HCT116 (cell line): ENCODE data around the gene DPRX. TPM values are rescaled to one million over a fixed set of nuclear protein-coding genes. Genes with fewer than 3 reads are reported as not detected.

Experiments used
- ATAC-seq: fragments of 200-7000 bp; cut with Tn5 transposase; 2 replicates; pipeline ENCODE4 v1.9.1; 2020; ENCODE audit warnings: mild to moderate bottlenecking, moderate library complexity
- BruUV-seq: library from RNA; stranded (reverse); fragments of 400-500 nt; replicated peaks from 2 replicates; lab custom pipeline; 2021; lab: Mats Ljungman, UMichigan
- CTCF ChIA-PET: fragments of 300-600 bp; sonication (Branson Sonifier 250); formaldehyde crosslinking; loops from one replicate; lab custom pipeline; 2021; ENCODE audit warnings: antibody characterized with exemption; lab: Charles Lee
- POLR2A ChIA-PET: fragments of 300-600, 350-600 bp; sonication (Branson Sonifier 250); formaldehyde crosslinking; loops from one replicate; lab custom pipeline; 2021; ENCODE audit warnings: antibody characterized with exemption; lab: Charles Lee
- RAD21 ChIA-PET, 2 experiments: fragments of 300-600 bp; sonication (Branson Sonifier 250); formaldehyde crosslinking; loops; one replicate each; lab custom pipeline; 2023; ENCODE audit warnings: low total read pairs in 2 of 2; ENCODE audit not compliant: uncharacterized antibody in 2 of 2, unreplicated experiment in 2 of 2, low non-redundant PET in 1 of 2; lab: Charles Lee
- DNase-seq: peaks from one replicate; pipeline ENCODE4 v3.0.0-alpha.2; 2010; ENCODE audit warnings: low read depth, low spot score
- H2AFZ ChIP-seq: fragments of 200-600 bp; shearing (Covaris generic), sonication (generic); 2 replicates; pipeline ENCODE4 v1.6.1; 2017; ENCODE audit warnings: low read depth, mixed run types, mixed read lengths, antibody characterized with exemption, low read length; ENCODE audit not compliant: poor library complexity, severe bottlenecking
- H3K27ac ChIP-seq: 2 replicates; pipeline ENCODE4 v1.5.1; 2012; ENCODE audit warnings: low read depth, low read length
- H3K27me3 ChIP-seq: fragments of 200-600 bp; sonication (generic); 2 replicates; pipeline ENCODE4 v1.6.1; 2016; ENCODE audit warnings: mixed run types, low read length, mixed read lengths; ENCODE audit not compliant: insufficient read depth
- H3K36me3 ChIP-seq, 2 experiments: fragments of 200-500 bp in 1 of 2; fragments of 200-600 bp in 1 of 2; sonication (Bioruptor generic) in 1 of 2; sonication (generic) in 1 of 2; 2 replicates each; pipeline versions ENCODE4 v1.5.1 to v1.6.1; 2014 to 2016; ENCODE audit warnings: low read length in 2 of 2, inconsistent platforms in 1 of 2, mixed read lengths in 1 of 2, mixed run types in 1 of 2; ENCODE audit not compliant: insufficient read depth in 2 of 2, control insufficient read depth in 1 of 2
- H3K4me1 ChIP-seq, 2 experiments: fragments of 200-600 bp in 1 of 2; sonication (generic) in 1 of 2; 2 replicates each; pipeline versions ENCODE4 v1.5.1 to v1.6.1; 2012 to 2017; ENCODE audit warnings: low read length in 2 of 2, inconsistent platforms in 1 of 2, mild to moderate bottlenecking in 1 of 2, mixed read lengths in 1 of 2, mixed run types in 1 of 2, moderate library complexity in 1 of 2; ENCODE audit not compliant: insufficient read depth in 2 of 2, control insufficient read depth in 1 of 2
- H3K4me2 ChIP-seq: fragments of 200-600 bp; sonication (generic); 2 replicates; pipeline ENCODE4 v1.6.1; 2017; ENCODE audit warnings: mixed run types, low read length, mixed read lengths
- H3K4me3 ChIP-seq, 2 experiments: fragments of 200-600 bp in 1 of 2; sonication (generic) in 1 of 2; replicated peaks in 1 of 2; 2 replicates each; pipeline ENCODE4 v1.5.1; 2011 to 2016; ENCODE audit warnings: low read length in 2 of 2, control low read depth in 1 of 2, low read depth in 1 of 2, mild to moderate bottlenecking in 1 of 2, mixed read lengths in 1 of 2, mixed run types in 1 of 2
- H3K79me2 ChIP-seq: fragments of 200-600 bp; sonication (generic); 2 replicates; pipeline ENCODE4 v1.6.1; 2017; ENCODE audit warnings: mild to moderate bottlenecking, mixed run types, low read length, moderate library complexity, mixed read lengths; ENCODE audit not compliant: insufficient read depth
- H3K9ac ChIP-seq: fragments of 200-600 bp; sonication (generic); 2 replicates; pipeline ENCODE4 v1.6.1; 2016; ENCODE audit warnings: low read length, mixed read lengths
- H3K9me2 ChIP-seq: fragments of 200-600 bp; sonication (generic), shearing (Covaris generic); 2 replicates; pipeline ENCODE4 v1.6.1; 2017; ENCODE audit warnings: mixed run types, mild to moderate bottlenecking, moderate library complexity; ENCODE audit not compliant: insufficient read depth
- H3K9me3 ChIP-seq, 2 experiments: fragments of 200-500 bp in 1 of 2; fragments of 200-600 bp in 1 of 2; sonication (Bioruptor generic) in 1 of 2; sonication (generic) in 1 of 2; 2 replicates each; pipeline ENCODE4 v1.6.1; 2014 to 2017; ENCODE audit warnings: low read length in 2 of 2, mixed read lengths in 2 of 2, inconsistent platforms in 1 of 2, low read depth in 1 of 2, mild to moderate bottlenecking in 1 of 2, mixed run types in 1 of 2, moderate library complexity in 1 of 2; ENCODE audit not compliant: control insufficient read depth in 1 of 2, insufficient read depth in 1 of 2
- H4K20me1 ChIP-seq: fragments of 200-600 bp; sonication (generic), shearing (Covaris generic); 2 replicates; pipeline ENCODE4 v1.6.1; 2017; ENCODE audit warnings: mixed run types, mild to moderate bottlenecking, moderate library complexity; ENCODE audit not compliant: insufficient read depth
- CBX3 ChIP-seq: IDR thresholded peaks from 2 replicates; pipeline ENCODE4 v1.6.1; 2012; ENCODE audit warnings: low read depth
- EZH2phosphoT487 ChIP-seq: fragments of 200-600 bp; IDR thresholded peaks from 2 replicates; pipeline ENCODE4 v1.6.1; 2018; ENCODE audit warnings: antibody characterized with exemption, borderline replicate concordance
- JUND ChIP-seq: IDR thresholded peaks from 2 replicates; pipeline ENCODE4 v1.6.1; 2012
- POLR2A ChIP-seq: IDR thresholded peaks from 2 replicates; pipeline ENCODE4 v1.7.0; 2011; ENCODE audit warnings: borderline replicate concordance; ENCODE audit not compliant: insufficient read depth, insufficient read length; ENCODE audit errors: extremely low read depth
- RAD21 ChIP-seq: IDR thresholded peaks from 2 replicates; pipeline ENCODE4 v1.6.1; 2012; ENCODE audit warnings: low read depth, mild to moderate bottlenecking
- SIN3A ChIP-seq: IDR thresholded peaks from 2 replicates; pipeline ENCODE4 v1.6.1; 2012; ENCODE audit warnings: low read depth
- SP1 ChIP-seq: IDR thresholded peaks from 2 replicates; pipeline ENCODE4 v1.6.1; 2012; ENCODE audit warnings: low read depth
- YY1 ChIP-seq: IDR thresholded peaks from 2 replicates; pipeline ENCODE4 v1.6.1; 2011; ENCODE audit warnings: low read length, low read depth, moderate library complexity, mild to moderate bottlenecking; ENCODE audit not compliant: insufficient replicate concordance; ENCODE audit errors: extremely low read depth
- ZBTB33 ChIP-seq: IDR thresholded peaks from 2 replicates; pipeline ENCODE4 v1.6.1; 2011; ENCODE audit warnings: mild to moderate bottlenecking, low read length, moderate library complexity; ENCODE audit not compliant: insufficient replicate concordance; ENCODE audit errors: extremely low read depth
- ZNF274 ChIP-seq: fragments of 200-500 bp; sonication (Bioruptor generic); IDR thresholded peaks from 2 replicates; pipeline ENCODE4 v1.6.1; 2014; ENCODE audit warnings: mild to moderate bottlenecking, low read depth, low read length, inconsistent platforms
- intact Hi-C: fragments of 100-400 bp; cut with micrococcal nuclease; formaldehyde crosslinking; loops from 2 replicates; pipeline ENCODE4 v1.10.0; 2022
- total RNA-seq: library from RNA; stranded (reverse); gene quantifications from one replicate; pipeline ENCODE4 v1.2.1, GENCODE V29; 2021; ENCODE audit not compliant: unreplicated experiment

DPRX gene
- total RNA-seq, 1 experiment from 2014 or later, result not detected

GRCh38 chr19:53652476-53652875 is 20.7 kb downstream of the DPRX start:
- ChIA-PET CTCF (no interaction called here), RAD21 (no interaction called here)
- no peak overlapping the region for H3K9ac ChIP-seq

GRCh38 chr19:53655042-53655665 is 23.4 kb downstream of the DPRX start:
- ChIA-PET POLR2A (no interaction called here), CTCF (no interaction called here), RAD21 (no interaction called here)
- Histone ChIP-seq H3K36me3 (no peaks in the 10 kb centered on the region), H4K20me1 (no peaks in the 10 kb centered on the region), H3K4me1 (no peaks in the 10 kb centered on the region), H3K9me2 (no peaks in the 10 kb centered on the region), H3K79me2 (no peaks in the 10 kb centered on the region), H3K9ac (no peak overlapping the region), H3K27ac (no peak overlapping the region), H3K4me3 (no peak overlapping the region), H3K27me3 (no peaks in the 10 kb centered on the region), H2AFZ (no peak overlapping the region), H3K9me3 (peaks cover 9 to 16% of the 10 kb centered on the region in 2 experiments; a peak in 3 of 4 replicates), H3K4me2 (no peak overlapping the region)
- DNase-seq (no peak), ATAC-seq (no peak)
- TF ChIP-seq ZNF274, result no peak
- TF ChIP-seq JUND, result no peak
- no peak for TF ChIP-seq RAD21
- TF ChIP-seq YY1, result no peak
- no peak for TF ChIP-seq SIN3A
- TF ChIP-seq ZBTB33, result no peak
- TF ChIP-seq CBX3, result no peak
- no peak for TF ChIP-seq SP1
- TF ChIP-seq EZH2phosphoT487, result no peak
- no peak for TF ChIP-seq POLR2A
- no TSS peak for BruUV-seq
- intact Hi-C loops, result loop anchor here (10.0 kb wide), 1 partner anchor 200 kb away; no protein-coding TSS in a partner anchor

More at GRCh38 chr19:53652476-53652875, 20.7 kb downstream of the DPRX start:
- POLR2A ChIA-PET, result no interaction called here
- no peak overlapping the region for H2AFZ ChIP-seq
- no peaks in the 10 kb centered on the region for H3K36me3 ChIP-seq
- no peaks in the 10 kb centered on the region for H3K4me1 ChIP-seq
- no peak overlapping the region for H3K4me3 ChIP-seq
- DNase-seq, result no peak
- TF ChIP-seq CBX3, result no peak
- TF ChIP-seq, all 23 proteins: peak for 0
- Histone ChIP-seq H3K27ac (no peak overlapping the region), H3K9me2 (no peaks in the 10 kb centered on the region), H3K9me3 (peaks cover 13 to 14% of the 10 kb centered on the region in 2 experiments; a peak in 3 of 4 replicates), H3K79me2 (no peaks in the 10 kb centered on the region), H4K20me1 (no peaks in the 10 kb centered on the region), H3K27me3 (no peaks in the 10 kb centered on the region), H3K4me2 (no peak overlapping the region)
- intact Hi-C loops, result loop anchor here (10.0 kb wide), 1 partner anchor 198 kb away; no protein-coding TSS in a partner anchor
- ATAC-seq, result no peak
- BruUV-seq, result no TSS peak
